Measurements from ENCODE around the gene MFN2.

Gene MFN2

GRCh38 chr1:12052997-12053686, 72.9 kb downstream of the MFN2 start:
- no peak for DNase-seq

- peak in 1 of 2 experiments; percentile 50 for DNase-seq
These were observed 73.7 kb downstream of the MFN2 start for GRCh38 chr1:12053752-12054548.

- no peak for DNase-seq
These were observed 75.0 kb downstream of the MFN2 start for GRCh38 chr1:12055259-12055658.

GRCh38 chr1:12056331-12056841, 76.1 kb downstream of the MFN2 start:
- peak; percentile 47 to 63 for DNase-seq

GRCh38 chr1:12057382-12057781, 77.1 kb downstream of the MFN2 start:
- DNase-seq = peak; percentile 58 to 70

- no peak for DNase-seq
These were observed 77.9 kb downstream of the MFN2 start for GRCh38 chr1:12057940-12058687.

GRCh38 chr1:12059226-12059625, 79.0 kb downstream of the MFN2 start:
- no peak for DNase-seq

- DNase-seq = peak; percentile 43 to 66
These were observed 79.6 kb downstream of the MFN2 start for GRCh38 chr1:12059722-12060464.

- no peak for DNase-seq
These were observed 80.3 kb downstream of the MFN2 start for GRCh38 chr1:12060500-12060899.

Measured in activated CD4-positive, alpha-beta T cell treated with anti-CD3 and anti-CD28 coated beads, Interleukin-2, amount 50 U/mL, for 48 hours (primary cell).